HCT116 (cell line): Measurements from ENCODE around the gene PASD1. TPM values are rescaled to one million over a fixed set of nuclear protein-coding genes. Genes with fewer than 3 reads are reported as not detected.
"Not testable (repeated sequence)": the region's sequence is repeated elsewhere in the genome, so short reads cannot be mapped to it uniquely, and the experiment has no call there.

Source experiments
- ATAC-seq: fragments of 200-7000 bp; cut with Tn5 transposase; 2 replicates; pipeline ENCODE4 v1.9.1; 2020; ENCODE audit warnings: mild to moderate bottlenecking, moderate library complexity
- BruUV-seq: library from RNA; stranded (reverse); fragments of 400-500 nt; replicated peaks from 2 replicates; lab custom pipeline; 2021; lab: Mats Ljungman, UMichigan
- CTCF ChIA-PET: fragments of 300-600 bp; sonication (Branson Sonifier 250); formaldehyde crosslinking; loops from one replicate; lab custom pipeline; 2021; ENCODE audit warnings: antibody characterized with exemption; lab: Charles Lee
- POLR2A ChIA-PET: fragments of 300-600, 350-600 bp; sonication (Branson Sonifier 250); formaldehyde crosslinking; loops from one replicate; lab custom pipeline; 2021; ENCODE audit warnings: antibody characterized with exemption; lab: Charles Lee
- RAD21 ChIA-PET, 2 experiments: fragments of 300-600 bp; sonication (Branson Sonifier 250); formaldehyde crosslinking; loops; one replicate each; lab custom pipeline; 2023; ENCODE audit warnings: low total read pairs in 2 of 2; ENCODE audit not compliant: uncharacterized antibody in 2 of 2, unreplicated experiment in 2 of 2, low non-redundant PET in 1 of 2; lab: Charles Lee
- DNase-seq: peaks from one replicate; pipeline ENCODE4 v3.0.0-alpha.2; 2010; ENCODE audit warnings: low read depth, low spot score
- H2AFZ ChIP-seq: fragments of 200-600 bp; shearing (Covaris generic), sonication (generic); 2 replicates; pipeline ENCODE4 v1.6.1; 2017; ENCODE audit warnings: low read depth, mixed run types, mixed read lengths, antibody characterized with exemption, low read length; ENCODE audit not compliant: poor library complexity, severe bottlenecking
- H3K27ac ChIP-seq: 2 replicates; pipeline ENCODE4 v1.5.1; 2012; ENCODE audit warnings: low read depth, low read length
- H3K27me3 ChIP-seq: fragments of 200-600 bp; sonication (generic); 2 replicates; pipeline ENCODE4 v1.6.1; 2016; ENCODE audit warnings: mixed run types, low read length, mixed read lengths; ENCODE audit not compliant: insufficient read depth
- H3K36me3 ChIP-seq, 2 experiments: fragments of 200-500 bp in 1 of 2; fragments of 200-600 bp in 1 of 2; sonication (Bioruptor generic) in 1 of 2; sonication (generic) in 1 of 2; 2 replicates each; pipeline versions ENCODE4 v1.5.1 to v1.6.1; 2014 to 2016; ENCODE audit warnings: low read length in 2 of 2, inconsistent platforms in 1 of 2, mixed read lengths in 1 of 2, mixed run types in 1 of 2; ENCODE audit not compliant: insufficient read depth in 2 of 2, control insufficient read depth in 1 of 2
- H3K4me1 ChIP-seq, 2 experiments: fragments of 200-600 bp in 1 of 2; sonication (generic) in 1 of 2; 2 replicates each; pipeline versions ENCODE4 v1.5.1 to v1.6.1; 2012 to 2017; ENCODE audit warnings: low read length in 2 of 2, inconsistent platforms in 1 of 2, mild to moderate bottlenecking in 1 of 2, mixed read lengths in 1 of 2, mixed run types in 1 of 2, moderate library complexity in 1 of 2; ENCODE audit not compliant: insufficient read depth in 2 of 2, control insufficient read depth in 1 of 2
- H3K4me2 ChIP-seq: fragments of 200-600 bp; sonication (generic); 2 replicates; pipeline ENCODE4 v1.6.1; 2017; ENCODE audit warnings: mixed run types, low read length, mixed read lengths
- H3K4me3 ChIP-seq, 2 experiments: fragments of 200-600 bp in 1 of 2; sonication (generic) in 1 of 2; replicated peaks in 1 of 2; 2 replicates each; pipeline ENCODE4 v1.5.1; 2011 to 2016; ENCODE audit warnings: low read length in 2 of 2, control low read depth in 1 of 2, low read depth in 1 of 2, mild to moderate bottlenecking in 1 of 2, mixed read lengths in 1 of 2, mixed run types in 1 of 2
- H3K79me2 ChIP-seq: fragments of 200-600 bp; sonication (generic); 2 replicates; pipeline ENCODE4 v1.6.1; 2017; ENCODE audit warnings: mild to moderate bottlenecking, mixed run types, low read length, moderate library complexity, mixed read lengths; ENCODE audit not compliant: insufficient read depth
- H3K9ac ChIP-seq: fragments of 200-600 bp; sonication (generic); 2 replicates; pipeline ENCODE4 v1.6.1; 2016; ENCODE audit warnings: low read length, mixed read lengths
- H3K9me2 ChIP-seq: fragments of 200-600 bp; sonication (generic), shearing (Covaris generic); 2 replicates; pipeline ENCODE4 v1.6.1; 2017; ENCODE audit warnings: mixed run types, mild to moderate bottlenecking, moderate library complexity; ENCODE audit not compliant: insufficient read depth
- H3K9me3 ChIP-seq, 2 experiments: fragments of 200-500 bp in 1 of 2; fragments of 200-600 bp in 1 of 2; sonication (Bioruptor generic) in 1 of 2; sonication (generic) in 1 of 2; 2 replicates each; pipeline ENCODE4 v1.6.1; 2014 to 2017; ENCODE audit warnings: low read length in 2 of 2, mixed read lengths in 2 of 2, inconsistent platforms in 1 of 2, low read depth in 1 of 2, mild to moderate bottlenecking in 1 of 2, mixed run types in 1 of 2, moderate library complexity in 1 of 2; ENCODE audit not compliant: control insufficient read depth in 1 of 2, insufficient read depth in 1 of 2
- H4K20me1 ChIP-seq: fragments of 200-600 bp; sonication (generic), shearing (Covaris generic); 2 replicates; pipeline ENCODE4 v1.6.1; 2017; ENCODE audit warnings: mixed run types, mild to moderate bottlenecking, moderate library complexity; ENCODE audit not compliant: insufficient read depth
- FOSL1 ChIP-seq: IDR thresholded peaks from 2 replicates; pipeline ENCODE4 v1.6.1; 2012; ENCODE audit warnings: low read depth
- POLR2A ChIP-seq: IDR thresholded peaks from 2 replicates; pipeline ENCODE4 v1.7.0; 2011; ENCODE audit warnings: borderline replicate concordance; ENCODE audit not compliant: insufficient read depth, insufficient read length; ENCODE audit errors: extremely low read depth
- POLR2AphosphoS5 ChIP-seq: IDR thresholded peaks from 2 replicates; pipeline ENCODE4 v1.6.1; 2011; ENCODE audit warnings: mild to moderate bottlenecking, low read depth, low read length, moderate library complexity
- SIN3A ChIP-seq: IDR thresholded peaks from 2 replicates; pipeline ENCODE4 v1.6.1; 2012; ENCODE audit warnings: low read depth
- intact Hi-C: fragments of 100-400 bp; cut with micrococcal nuclease; formaldehyde crosslinking; loops from 2 replicates; pipeline ENCODE4 v1.10.0; 2022
- total RNA-seq: library from RNA; stranded (reverse); gene quantifications from one replicate; pipeline ENCODE4 v1.2.1, GENCODE V29; 2021; ENCODE audit not compliant: unreplicated experiment

Gene PASD1
- total RNA-seq, 1 experiment from 2014 or later: not detected

DNA sequence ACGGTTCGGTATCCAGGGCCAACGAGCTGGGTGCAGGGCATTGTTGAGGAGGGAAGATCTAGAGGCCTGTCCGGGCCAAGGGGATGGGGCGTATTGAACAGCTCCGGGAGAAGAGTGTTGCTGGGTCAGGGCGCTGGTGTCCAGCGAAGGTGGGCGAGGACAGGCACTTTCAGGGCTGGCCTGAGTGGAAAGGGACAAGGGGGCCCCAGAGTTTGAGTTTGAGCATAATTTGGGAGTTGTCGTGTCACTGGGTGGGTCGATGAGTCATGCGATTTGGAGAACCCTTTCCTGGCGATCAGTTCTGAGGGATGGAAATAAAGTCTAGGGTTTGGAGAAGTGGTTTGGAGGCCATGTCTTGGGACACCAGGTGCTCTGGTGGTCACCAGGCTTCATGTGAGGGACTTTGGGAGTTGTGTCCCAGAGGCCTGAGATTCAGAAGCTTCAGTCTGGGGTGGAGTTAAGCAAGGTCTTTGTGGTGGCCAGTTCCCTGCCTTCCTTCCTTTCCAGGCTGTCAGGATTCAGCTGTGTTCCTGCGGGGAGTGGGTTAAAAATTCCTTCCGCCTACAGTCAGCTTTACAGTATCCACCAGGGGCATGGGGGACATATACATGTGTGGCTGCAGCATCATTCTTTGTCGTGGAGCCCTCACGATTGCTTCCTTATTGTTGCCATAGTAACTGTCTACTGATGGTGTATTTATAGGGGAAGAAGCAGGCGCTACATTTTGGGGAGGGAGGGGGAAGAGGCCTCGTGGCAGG lies 132.3 kb downstream of the PASD1 start:
- intact Hi-C loops: no loop called here
- BruUV-seq: no TSS peak

DNA sequence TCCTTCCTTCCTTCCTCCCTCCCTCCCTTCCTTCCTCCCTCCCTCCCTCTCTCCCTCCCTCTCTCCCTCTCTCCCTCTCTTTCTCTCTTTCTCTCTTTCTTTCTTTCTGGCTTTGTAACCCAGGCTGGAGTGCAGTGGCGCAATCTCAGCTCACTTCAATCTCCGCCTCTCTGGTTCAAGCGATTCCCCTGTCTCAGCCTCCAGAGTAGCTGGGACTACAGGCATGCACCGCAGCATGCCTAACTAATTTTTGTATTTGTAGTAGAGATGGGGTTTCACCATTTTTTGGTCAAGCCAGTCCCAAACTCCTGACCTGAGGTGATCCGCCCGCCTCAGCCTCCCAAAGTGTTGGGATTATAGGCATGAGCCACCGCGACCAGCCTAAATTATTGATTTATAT lies 133.6 kb downstream of the PASD1 start:
- H3K4me2 ChIP-seq, H3K9ac ChIP-seq, ATAC-seq, H3K36me3 ChIP-seq, RAD21 ChIA-PET, H2AFZ ChIP-seq, BruUV-seq, H3K4me1 ChIP-seq, DNase-seq, POLR2A ChIA-PET, H3K9me2 ChIP-seq, H3K9me3 ChIP-seq, H3K79me2 ChIP-seq, CTCF ChIA-PET, H3K27me3 ChIP-seq, H4K20me1 ChIP-seq, H3K4me3 ChIP-seq, intact Hi-C loops, H3K27ac ChIP-seq: not testable (repeated sequence)

More for the DNA sequence above, 132.3 kb downstream of the PASD1 start:
- Histone ChIP-seq H3K4me3 (no peak overlapping the region), H3K9ac (no peak overlapping the region), H3K79me2 (no peaks in the 10 kb centered on the region), H3K36me3 (no peaks in the 10 kb centered on the region), H2AFZ (no peak overlapping the region), H4K20me1 (no peaks in the 10 kb centered on the region), H3K27me3 (no peaks in the 10 kb centered on the region), H3K9me2 (no peaks in the 10 kb centered on the region), H3K27ac (no peak overlapping the region), H3K9me3 (no peaks in the 10 kb centered on the region), H3K4me1 (no peaks in the 10 kb centered on the region), H3K4me2 (no peak overlapping the region)
- POLR2A ChIA-PET: no interaction called here
- no peak for TF ChIP-seq SIN3A
- TF ChIP-seq FOSL1: no peak
- TF ChIP-seq POLR2A: no peak
- no peak for TF ChIP-seq POLR2AphosphoS5
- DNase-seq: no peak
- ATAC-seq: no peak
- RAD21 ChIA-PET: no interaction called here
- CTCF ChIA-PET: no interaction called here
